CD4-positive, CD25-positive, alpha-beta regulatory T cell (primary cell): ENCODE results near the gene WDR62. TPM values are rescaled to one million over a fixed set of nuclear protein-coding genes. Genes with fewer than 3 reads are reported as not detected.

Experiments used
- ATAC-seq, 2 donors: fragments of 150-1000 bp; cut with Tn5 transposase; one replicate each; pipeline ENCODE4 v1.10.0; 2021; ENCODE audit warnings: low read depth in 2 of 2, moderate number of reproducible peaks in 2 of 2, moderate library complexity in 1 of 2
- DNase-seq, 3 donors: peaks; one replicate each; pipeline versions ENCODE4 v3.0.0 to v3.0.0-alpha.2; 2012 to 2022; ENCODE audit warnings: mixed read lengths in 1 of 3
- H3K27ac ChIP-seq: one replicate; pipeline ENCODE4 v1.7.0; 2013; ENCODE audit warnings: mild to moderate bottlenecking, low read length; ENCODE audit not compliant: insufficient read depth, poor library complexity, severe bottlenecking
- H3K27me3 ChIP-seq: one replicate; pipeline ENCODE4 v1.7.0; 2013; ENCODE audit warnings: low read length; ENCODE audit not compliant: control insufficient read depth, insufficient read depth
- H3K36me3 ChIP-seq: one replicate; pipeline ENCODE4 v1.7.0; 2013; ENCODE audit warnings: mild to moderate bottlenecking, low read length, moderate library complexity; ENCODE audit not compliant: control insufficient read depth, insufficient read depth
- H3K4me1 ChIP-seq: 2 replicates; pipeline ENCODE4 v1.7.0; 2013; ENCODE audit warnings: mild to moderate bottlenecking, low read length; ENCODE audit not compliant: insufficient read depth, control insufficient read depth, poor library complexity, severe bottlenecking
- H3K4me3 ChIP-seq: one replicate; pipeline ENCODE4 v1.7.0; 2013; ENCODE audit warnings: low read depth, mild to moderate bottlenecking, low read length, moderate library complexity
- H3K9me3 ChIP-seq, 2 experiments: 1 replicate in 1 of 2; 2 replicates in 1 of 2; pipeline ENCODE4 v1.7.0; 2013; ENCODE audit warnings: low read length in 2 of 2, mild to moderate bottlenecking in 1 of 2, moderate library complexity in 1 of 2; ENCODE audit not compliant: control insufficient read depth in 2 of 2
- H3K27ac Mint-ChIP-seq, 3 donors: one replicate each; pipeline ENCODE4 v1.8.0; 2020 to 2022; ENCODE audit warnings: mild to moderate bottlenecking in 3 of 3, mixed read lengths in 3 of 3, moderate library complexity in 2 of 3
- H3K27me3 Mint-ChIP-seq: one replicate; pipeline ENCODE4 v1.8.0; 2022; ENCODE audit warnings: mild to moderate bottlenecking, mixed read lengths
- H3K36me3 Mint-ChIP-seq: one replicate; pipeline ENCODE4 v1.8.0; 2020; ENCODE audit warnings: mixed read lengths
- H3K4me1 Mint-ChIP-seq, 4 donors: one replicate each; pipeline ENCODE4 v1.8.0; 2020 to 2022; ENCODE audit warnings: mixed read lengths in 4 of 4, mild to moderate bottlenecking in 1 of 4
- H3K4me3 Mint-ChIP-seq, 4 donors: one replicate each; pipeline ENCODE4 v1.8.0; 2020 to 2022; ENCODE audit warnings: mild to moderate bottlenecking in 4 of 4, mixed read lengths in 4 of 4, moderate library complexity in 3 of 4
- H3K9me3 Mint-ChIP-seq, 7 donors: one replicate each; pipeline ENCODE4 v1.8.0; 2020 to 2022; ENCODE audit warnings: mixed read lengths in 7 of 7, mild to moderate bottlenecking in 3 of 7, moderate library complexity in 2 of 7
- polyA plus RNA-seq, 4 donors: library from polyadenylated mRNA; unstranded; fragments of 300-500 nt; fragmentation: Illumina TruSeq; gene quantifications; one replicate each; pipeline ENCODE4 v1.2.3, GENCODE V29; 2021
- total RNA-seq: library from RNA; stranded (reverse); gene quantifications from one replicate; pipeline ENCODE4 v1.2.3, GENCODE V29; 2022

The WDR62 gene
- total and polyA plus RNA-seq, 5 donors from 2014 or later: 0.21 to 6.8 (median 0.45) TPM; not detected in 1

GRCh38 chr19:36115453-36116343 lies 61.0 kb downstream of the WDR62 start, which contains the start of gene TBCB:
TSS of gene TBCB (plus strand) at chr19:36115468. CDS start at chr19:36115561, 93 bp downstream.
- H3K27me3 ChIP-seq: no peaks in the 10 kb centered on the region
- peak within 1 kb of the TSS; percentile 84 for H3K27ac ChIP-seq
- H3K9me3 Mint-ChIP-seq: no peaks in the 10 kb centered on the region
- H3K4me1 ChIP-seq: peaks cover 34% of the 10 kb centered on the region
- H3K36me3 ChIP-seq: peaks cover 28% of the 10 kb centered on the region
- peak within 1 kb of the TSS; percentile 90 to 99 (median 97) for H3K4me3 Mint-ChIP-seq
- peak; percentile 43 to 47 for ATAC-seq
- H3K27me3 Mint-ChIP-seq: peaks cover 8% of the 10 kb centered on the region
- H3K4me1 Mint-ChIP-seq: peaks cover 0 to 57% (median 32%) of the 10 kb centered on the region in 4 donors
- peak within 1 kb of the TSS; percentile 97 to 100 (median 99) for H3K27ac Mint-ChIP-seq
- H3K9me3 ChIP-seq: no peaks in the 10 kb centered on the region
- DNase-seq: peak in 2 of 3 donors; percentile 13 to 87
- peak within 1 kb of the TSS; percentile 83 for H3K4me3 ChIP-seq
- H3K36me3 Mint-ChIP-seq: peaks cover 21% of the 10 kb centered on the region

DNA sequence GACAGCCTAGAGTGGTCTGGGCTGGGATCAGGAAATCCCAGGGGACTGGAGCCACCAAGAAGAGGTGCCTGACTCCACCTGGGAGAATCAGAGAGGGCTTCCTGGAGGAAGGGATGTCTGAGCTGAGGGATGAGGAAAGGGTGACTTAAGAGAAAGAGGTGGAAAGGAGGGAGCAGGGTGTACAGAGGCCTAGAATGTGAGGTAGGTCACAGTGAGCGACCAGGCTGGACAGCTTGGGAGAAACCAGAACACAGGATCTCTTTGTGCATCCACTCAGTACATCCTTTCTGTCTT lies 61.6 kb downstream of the WDR62 start:
- Histone ChIP-seq H3K27me3 (no peaks in the 10 kb centered on the region), H3K27ac (peak overlapping the region; percentile 84), H3K4me1 (peaks cover 34% of the 10 kb centered on the region), H3K36me3 (peaks cover 28% of the 10 kb centered on the region), H3K9me3 (no peaks in the 10 kb centered on the region), H3K4me3 (peak overlapping the region; percentile 70)
- peaks cover 21% of the 10 kb centered on the region for H3K36me3 Mint-ChIP-seq
- ATAC-seq: no peak
- H3K27me3 Mint-ChIP-seq: peaks cover 8% of the 10 kb centered on the region
- H3K27ac Mint-ChIP-seq: peak overlapping the region; percentile 80 to 99 (median 97)
- peaks cover 0 to 57% (median 32%) of the 10 kb centered on the region in 4 donors for H3K4me1 Mint-ChIP-seq
- no peak for DNase-seq
- H3K4me3 Mint-ChIP-seq: peak overlapping the region; percentile 90 to 99 (median 97)
- H3K9me3 Mint-ChIP-seq: no peaks in the 10 kb centered on the region

GRCh38 chr19:36120092-36120983 lies 65.6 kb downstream of the WDR62 start:
- no peaks in the 10 kb centered on the region for H3K9me3 Mint-ChIP-seq
- no peaks in the 10 kb centered on the region for H3K9me3 ChIP-seq
- DNase-seq (no peak), ATAC-seq (no peak)
- peaks cover 0 to 31% (median 23%) of the 10 kb centered on the region in 4 donors for H3K4me1 Mint-ChIP-seq
- H3K36me3 ChIP-seq: peaks cover 42% of the 10 kb centered on the region
- no peak overlapping the region for H3K27ac Mint-ChIP-seq
- H3K36me3 Mint-ChIP-seq: peaks cover 18% of the 10 kb centered on the region
- H3K27me3 Mint-ChIP-seq: peaks cover under 1% of the 10 kb centered on the region
- no peaks in the 10 kb centered on the region for H3K27me3 ChIP-seq
- H3K4me1 ChIP-seq: peaks cover 15% of the 10 kb centered on the region
- H3K27ac ChIP-seq: no peak overlapping the region
- H3K4me3 Mint-ChIP-seq: peak overlapping the region in 2 of 4 donors; percentile 33 to 72
- no peak overlapping the region for H3K4me3 ChIP-seq

DNA sequence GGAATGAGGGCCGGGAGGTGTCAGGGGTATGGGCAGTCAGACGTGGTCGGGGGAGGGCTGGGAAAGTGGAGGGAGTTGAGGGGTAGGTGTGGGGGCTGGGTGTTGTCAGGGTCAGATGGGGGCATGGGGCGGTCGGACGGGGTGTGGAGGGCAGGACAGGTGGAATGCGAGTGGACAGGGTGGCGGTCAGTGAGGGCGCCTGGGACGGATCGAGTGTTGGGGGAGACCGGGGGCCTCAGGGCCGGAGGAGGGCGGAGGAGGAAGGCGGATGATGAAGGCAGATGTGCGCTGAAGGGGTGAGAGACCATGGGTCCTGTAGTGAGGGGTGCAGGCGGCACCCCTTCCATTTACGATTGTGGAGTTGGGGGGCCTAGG lies 66.3 kb downstream of the WDR62 start:
- no peak overlapping the region for H3K4me3 Mint-ChIP-seq
- ATAC-seq (no peak), DNase-seq (no peak)
- Histone ChIP-seq H3K27ac (no peak overlapping the region), H3K36me3 (peaks cover 48% of the 10 kb centered on the region), H3K27me3 (no peaks in the 10 kb centered on the region), H3K4me3 (no peak overlapping the region), H3K9me3 (no peaks in the 10 kb centered on the region), H3K4me1 (peaks cover 11% of the 10 kb centered on the region)
- peaks cover 6% of the 10 kb centered on the region for H3K27me3 Mint-ChIP-seq
- H3K36me3 Mint-ChIP-seq: peaks cover 22% of the 10 kb centered on the region
- peaks cover 0 to 30% (median 21%) of the 10 kb centered on the region in 4 donors for H3K4me1 Mint-ChIP-seq
- no peaks in the 10 kb centered on the region for H3K9me3 Mint-ChIP-seq
- H3K27ac Mint-ChIP-seq: no peak overlapping the region

- Mint-ChIP-seq H3K4me1 (peaks cover 0 to 24% (median 17%) of the 10 kb centered on the region in 4 donors), H3K9me3 (no peaks in the 10 kb centered on the region), H3K27ac (no peak overlapping the region), H3K36me3 (peaks cover 22% of the 10 kb centered on the region), H3K27me3 (peaks cover 6% of the 10 kb centered on the region), H3K4me3 (no peak overlapping the region)
- no peak overlapping the region for H3K4me3 ChIP-seq
- no peaks in the 10 kb centered on the region for H3K9me3 ChIP-seq
- ATAC-seq: no peak
- DNase-seq: no peak
- no peak overlapping the region for H3K27ac ChIP-seq
- no peaks in the 10 kb centered on the region for H3K27me3 ChIP-seq
- H3K4me1 ChIP-seq: peaks cover 5% of the 10 kb centered on the region
- H3K36me3 ChIP-seq: peaks cover 46% of the 10 kb centered on the region
These were observed 66.9 kb downstream of the WDR62 start for GRCh38 chr19:36121486-36122124.

- H3K4me3 Mint-ChIP-seq: peak overlapping the region in 3 of 4 donors; percentile 8 to 44 (median 36)
- no peaks in the 10 kb centered on the region for H3K27me3 ChIP-seq
- peaks cover 0 to 17% (median 10%) of the 10 kb centered on the region in 4 donors for H3K4me1 Mint-ChIP-seq
- no peaks in the 10 kb centered on the region for H3K9me3 ChIP-seq
- H3K9me3 Mint-ChIP-seq: no peaks in the 10 kb centered on the region
- peak overlapping the region; percentile 39 to 68 (median 46) for H3K27ac Mint-ChIP-seq
- DNase-seq (no peak), ATAC-seq (no peak)
- H3K4me1 ChIP-seq: peaks cover 11% of the 10 kb centered on the region
- peaks cover 6% of the 10 kb centered on the region for H3K27me3 Mint-ChIP-seq
- H3K4me3 ChIP-seq: no peak overlapping the region
- H3K36me3 ChIP-seq: peaks cover 31% of the 10 kb centered on the region
- H3K27ac ChIP-seq: no peak overlapping the region
- peaks cover 15% of the 10 kb centered on the region for H3K36me3 Mint-ChIP-seq
These were observed 70.9 kb downstream of the WDR62 start for GRCh38 chr19:36125557-36125956.

GRCh38 chr19:36128392-36128736 lies 73.7 kb downstream of the WDR62 start:
- H3K4me3 ChIP-seq: peak overlapping the region; percentile 83

More at GRCh38 chr19:36128392-36128736, 73.7 kb downstream of the WDR62 start:
- H3K27me3 Mint-ChIP-seq: peaks cover 6% of the 10 kb centered on the region
- H3K27ac ChIP-seq: peak overlapping the region; percentile 79
- H3K27me3 ChIP-seq: no peaks in the 10 kb centered on the region
- peaks cover 17% of the 10 kb centered on the region for H3K4me1 ChIP-seq
- H3K36me3 ChIP-seq: peaks cover 19% of the 10 kb centered on the region
- DNase-seq: no peak
- H3K27ac Mint-ChIP-seq: peak overlapping the region; percentile 86 to 98 (median 94)
- peaks cover 0 to 31% (median 19%) of the 10 kb centered on the region in 4 donors for H3K4me1 Mint-ChIP-seq
- ATAC-seq: no peak
- H3K4me3 Mint-ChIP-seq: peak overlapping the region; percentile 86 to 96 (median 92)
- H3K36me3 Mint-ChIP-seq: peaks cover 11% of the 10 kb centered on the region
- H3K9me3 Mint-ChIP-seq: no peaks in the 10 kb centered on the region
- no peaks in the 10 kb centered on the region for H3K9me3 ChIP-seq
